ENCODE measurements around the gene CYP2E1. TPM values are rescaled to one million over a fixed set of nuclear protein-coding genes. Genes with fewer than 3 reads are reported as not detected.

The CYP2E1 gene
- total RNA-seq, 1 donor from 2014 or later, result 3.1 TPM

- DNase-seq (ENCODE audit: low read depth), result no peak
- no peak overlapping the region for H3K4me3 ChIP-seq (ENCODE audit: low read depth, low read length)
These were observed 27.4 kb downstream of the CYP2E1 start for GRCh38 chr10:133554600-133554999.

GRCh38 chr10:133555521-133555920 lies 28.4 kb downstream of the CYP2E1 start:
- no peak for TF ChIP-seq CTCF (IDR thresholded peaks at IDR 0.05; ENCODE audit: insufficient read depth, low read length, poor library complexity, severe bottlenecking)
- no peak for DNase-seq (ENCODE audit: low read depth)
- Histone ChIP-seq H3K27me3 (ENCODE audit: control insufficient read depth, insufficient read depth, low read length) (no peaks in the 10 kb centered on the region), H3K36me3 (ENCODE audit: control insufficient read depth, insufficient read depth, low read length) (no peaks in the 10 kb centered on the region), H3K4me3 (ENCODE audit: low read depth, low read length) (no peak overlapping the region)

More at GRCh38 chr10:133554600-133554999, 27.4 kb downstream of the CYP2E1 start:
- H3K27me3 ChIP-seq (ENCODE audit: control insufficient read depth, insufficient read depth, low read length), result no peaks in the 10 kb centered on the region
- no peak for TF ChIP-seq CTCF (IDR thresholded peaks at IDR 0.05; ENCODE audit: insufficient read depth, low read length, poor library complexity, severe bottlenecking)
- no peaks in the 10 kb centered on the region for H3K36me3 ChIP-seq (ENCODE audit: control insufficient read depth, insufficient read depth, low read length)

GRCh38 chr10:133557381-133557780 lies 30.2 kb downstream of the CYP2E1 start:
- Histone ChIP-seq H3K4me3 (ENCODE audit: low read depth, low read length) (no peak overlapping the region), H3K27me3 (ENCODE audit: control insufficient read depth, insufficient read depth, low read length) (no peaks in the 10 kb centered on the region), H3K36me3 (ENCODE audit: control insufficient read depth, insufficient read depth, low read length) (no peaks in the 10 kb centered on the region)
- no peak for TF ChIP-seq CTCF (IDR thresholded peaks at IDR 0.05; ENCODE audit: insufficient read depth, low read length, poor library complexity, severe bottlenecking)
- no peak for DNase-seq (ENCODE audit: low read depth)

- DNase-seq (ENCODE audit: low read depth), result no peak
- Histone ChIP-seq H3K27me3 (ENCODE audit: control insufficient read depth, insufficient read depth, low read length) (no peaks in the 10 kb centered on the region), H3K4me3 (ENCODE audit: low read depth, low read length) (no peak overlapping the region), H3K36me3 (ENCODE audit: control insufficient read depth, insufficient read depth, low read length) (no peaks in the 10 kb centered on the region)
- TF ChIP-seq CTCF (IDR thresholded peaks at IDR 0.05; ENCODE audit: insufficient read depth, low read length, poor library complexity, severe bottlenecking), result no peak
These were observed 32.1 kb downstream of the CYP2E1 start for GRCh38 chr10:133559216-133559615.

GRCh38 chr10:133564816-133565215 lies 37.7 kb downstream of the CYP2E1 start:
- TF ChIP-seq CTCF (IDR thresholded peaks at IDR 0.05; ENCODE audit: insufficient read depth, low read length, poor library complexity, severe bottlenecking), result no peak
- Histone ChIP-seq H3K4me3 (ENCODE audit: low read depth, low read length) (no peak overlapping the region), H3K36me3 (ENCODE audit: control insufficient read depth, insufficient read depth, low read length) (no peaks in the 10 kb centered on the region), H3K27me3 (ENCODE audit: control insufficient read depth, insufficient read depth, low read length) (peaks cover 2% of the 10 kb centered on the region)
- DNase-seq (ENCODE audit: low read depth), result no peak
